ENCODE data around the gene SRD5A3. TPM values are rescaled to one million over a fixed set of nuclear protein-coding genes. Genes with fewer than 3 reads are reported as not detected.

Gene SRD5A3
- total RNA-seq: 4.9 TPM

GRCh38 chr4:55345980-55346850 is at the start of gene SRD5A3:
SRD5A3 (plus strand) TSS chr4:55346242; CDS start chr4:55346337, 95 bp downstream.

GRCh38 chr4:55395529-55396307 is 49.7 kb downstream of the SRD5A3 start, which contains the start of gene TMEM165:
TMEM165 (plus strand) TSS chr4:55395957; CDS start chr4:55396190, 233 bp downstream.

Other genes with a start within 250 kb of the SRD5A3 start
- gene KDR, start 220.6 kb upstream of the SRD5A3 start, total RNA-seq: 211 TPM
- gene TMEM165, start 49.7 kb downstream of the SRD5A3 start, total RNA-seq: 88.8 TPM
- 41.5 TPM for gene CLOCK, start 200.7 kb downstream of the SRD5A3 start, total RNA-seq
- not detected for gene PDCL2, start 246.0 kb downstream of the SRD5A3 start, total RNA-seq